GM21717 (cell line): ENCODE measurements around the gene AK4.

Experiments used
- ATAC-seq: cut with Tn5 transposase; IDR thresholded peaks from one replicate; pipeline ENCODE4 v1.9.1; 2021; ENCODE audit warnings: mild to moderate bottlenecking, moderate library complexity; ENCODE audit not compliant: unreplicated experiment

Gene AK4

DNA sequence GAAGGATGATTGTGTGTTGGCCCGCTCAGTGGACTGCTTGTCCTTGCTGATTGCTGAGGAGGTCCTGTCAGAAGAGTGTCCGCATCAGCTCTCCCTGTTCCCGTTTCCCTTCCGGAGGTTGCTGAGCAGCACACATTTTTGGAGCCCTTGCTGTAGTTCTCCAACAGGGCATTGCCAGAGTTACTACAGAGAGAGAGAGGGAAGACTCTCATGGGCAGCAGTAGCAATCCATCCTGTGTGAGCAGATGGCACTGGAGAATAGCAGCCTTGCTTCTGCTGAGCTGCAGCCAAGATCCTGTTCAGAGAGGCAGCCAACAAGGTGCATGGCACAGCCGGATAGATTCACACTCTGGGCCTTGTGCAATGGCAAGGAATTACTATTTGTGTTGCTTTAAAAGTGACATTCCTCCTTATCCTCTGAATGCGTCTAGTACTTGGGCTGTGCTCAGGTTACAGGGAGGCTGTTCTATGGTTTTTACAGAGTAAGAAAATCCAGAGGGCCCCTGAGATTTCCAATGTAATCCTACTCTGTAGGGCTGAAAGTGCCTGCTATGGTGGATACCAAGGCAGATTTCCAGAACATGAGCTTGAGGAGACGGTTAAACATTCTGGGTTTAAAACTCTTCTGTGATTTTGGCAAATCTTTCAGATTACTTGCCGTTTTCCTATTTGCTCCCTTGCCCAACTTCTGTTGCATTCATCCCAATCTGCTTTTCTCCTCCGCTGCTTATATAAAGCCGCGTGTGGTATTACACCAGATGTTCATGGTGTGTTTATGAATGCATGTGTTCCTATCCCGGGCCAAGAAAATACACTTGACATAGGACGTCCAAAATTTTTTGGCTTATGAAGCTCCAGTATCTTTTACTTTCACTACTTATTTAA, 27.4 kb downstream of the AK4 start:
- no peak for ATAC-seq

DNA sequence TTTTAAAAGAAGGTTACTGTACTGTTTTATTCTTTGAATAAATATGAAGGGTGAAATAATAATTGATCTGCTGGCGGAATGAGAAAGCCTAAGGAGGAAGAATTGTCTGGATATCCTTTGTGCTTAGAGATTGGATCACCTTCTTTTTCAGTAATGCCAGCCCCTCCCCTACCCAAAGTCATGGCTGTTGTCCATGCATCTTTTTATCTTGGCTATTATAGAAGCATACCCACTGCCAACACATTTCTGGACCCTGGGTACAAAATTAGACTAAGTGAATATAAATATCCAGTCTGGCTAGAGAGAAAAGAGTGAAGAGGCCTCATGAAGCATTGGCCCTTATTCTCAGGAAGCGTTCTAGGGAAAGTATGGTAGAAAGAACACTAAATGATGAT, 28.1 kb downstream of the AK4 start:
- no peak for ATAC-seq

DNA sequence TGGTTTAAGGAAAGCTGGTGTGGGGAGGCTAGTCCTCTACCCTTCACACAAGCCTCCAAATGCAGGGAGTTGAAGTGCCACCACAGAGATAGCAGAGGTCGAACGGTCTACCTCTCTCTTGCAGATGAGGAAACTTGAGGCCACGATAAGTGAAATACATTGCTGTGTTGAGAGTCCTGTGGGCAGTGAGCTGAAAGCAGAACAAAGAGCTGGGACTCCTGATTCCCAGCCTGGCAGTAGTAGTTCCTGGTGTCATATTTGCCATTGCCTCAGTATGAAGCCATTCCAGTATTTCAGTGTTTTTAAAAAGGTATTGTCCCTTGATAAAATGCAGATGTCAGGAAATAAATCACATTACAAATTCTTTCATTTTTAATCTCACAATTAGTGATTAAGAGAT, 28.6 kb downstream of the AK4 start:
- ATAC-seq, result no peak

DNA sequence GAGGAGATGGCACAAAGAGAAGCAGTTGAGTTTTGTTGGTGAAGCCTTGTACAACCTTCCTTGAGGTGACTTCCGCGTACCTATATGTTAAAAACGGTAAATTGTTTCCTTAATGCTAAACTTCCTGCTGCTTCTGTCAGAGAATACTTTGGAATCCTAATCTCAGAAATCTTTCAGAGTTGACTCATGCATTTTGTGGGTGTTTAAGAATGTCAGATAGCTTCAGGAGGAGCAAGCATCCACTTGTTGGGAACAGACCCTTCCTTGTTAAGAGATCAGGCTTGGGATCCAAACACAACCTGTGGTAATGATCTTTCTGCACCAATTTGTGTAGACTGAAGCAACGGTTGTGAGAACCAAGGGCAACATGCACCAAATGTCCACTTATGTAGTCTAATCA, 29.5 kb downstream of the AK4 start:
- no peak for ATAC-seq

DNA sequence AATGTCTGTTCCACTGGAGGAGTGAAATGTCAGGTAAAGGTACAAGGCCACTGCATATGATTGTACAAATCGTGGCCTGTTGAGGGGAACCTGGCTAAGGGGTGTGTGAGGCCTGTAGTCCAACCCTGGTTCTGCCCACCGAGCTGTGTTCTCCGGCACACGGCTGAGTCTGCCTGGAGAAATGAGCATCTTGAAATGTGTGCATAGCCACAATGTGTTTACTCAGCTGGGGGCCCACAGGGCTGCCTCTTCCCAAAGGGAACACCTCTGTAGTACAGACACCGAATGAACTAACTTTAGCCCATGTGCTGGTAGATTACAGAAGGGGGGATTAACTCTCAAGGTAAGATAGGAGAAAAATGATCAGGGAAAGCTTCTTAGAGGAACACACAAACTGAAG, 30.2 kb downstream of the AK4 start:
- ATAC-seq, result no peak

DNA sequence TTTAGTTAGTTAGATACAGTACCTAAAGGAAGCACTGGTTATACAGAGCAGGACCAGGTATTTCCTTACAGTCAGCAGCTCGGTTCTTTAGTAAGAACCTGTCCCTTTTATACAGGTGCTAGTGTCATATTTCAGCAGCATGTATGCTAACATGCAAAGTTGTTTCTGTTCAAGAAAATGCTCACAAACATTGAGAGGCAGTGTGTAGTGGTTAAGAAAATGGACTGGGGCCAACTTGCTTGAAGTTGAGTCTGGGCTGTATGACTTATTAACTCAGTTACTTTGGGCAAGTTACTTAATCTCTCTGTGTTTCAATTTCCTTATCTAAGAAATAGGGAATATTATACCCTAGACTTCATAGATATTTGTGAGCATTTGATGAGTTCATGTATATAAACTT, 31.1 kb downstream of the AK4 start:
- no peak for ATAC-seq

DNA sequence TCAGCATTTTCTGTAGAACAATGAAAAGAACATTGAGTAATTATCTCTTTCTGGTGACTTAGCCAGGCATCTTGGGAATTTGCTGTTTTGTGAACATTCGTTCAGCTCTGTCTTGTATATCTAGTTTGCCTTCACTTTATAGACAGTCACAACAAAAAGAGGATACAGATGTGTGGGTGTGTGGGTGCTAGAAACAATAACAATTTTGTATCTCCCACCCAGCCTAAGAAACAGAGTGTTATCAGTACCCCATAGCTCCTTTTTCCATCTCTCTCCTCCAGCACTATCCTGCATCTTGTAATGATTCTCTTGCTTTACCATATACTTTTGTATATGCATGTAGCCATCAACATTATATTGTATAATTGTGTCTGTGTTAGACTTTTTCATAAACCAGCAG, 33.0 kb downstream of the AK4 start:
- ATAC-seq, result no peak

DNA sequence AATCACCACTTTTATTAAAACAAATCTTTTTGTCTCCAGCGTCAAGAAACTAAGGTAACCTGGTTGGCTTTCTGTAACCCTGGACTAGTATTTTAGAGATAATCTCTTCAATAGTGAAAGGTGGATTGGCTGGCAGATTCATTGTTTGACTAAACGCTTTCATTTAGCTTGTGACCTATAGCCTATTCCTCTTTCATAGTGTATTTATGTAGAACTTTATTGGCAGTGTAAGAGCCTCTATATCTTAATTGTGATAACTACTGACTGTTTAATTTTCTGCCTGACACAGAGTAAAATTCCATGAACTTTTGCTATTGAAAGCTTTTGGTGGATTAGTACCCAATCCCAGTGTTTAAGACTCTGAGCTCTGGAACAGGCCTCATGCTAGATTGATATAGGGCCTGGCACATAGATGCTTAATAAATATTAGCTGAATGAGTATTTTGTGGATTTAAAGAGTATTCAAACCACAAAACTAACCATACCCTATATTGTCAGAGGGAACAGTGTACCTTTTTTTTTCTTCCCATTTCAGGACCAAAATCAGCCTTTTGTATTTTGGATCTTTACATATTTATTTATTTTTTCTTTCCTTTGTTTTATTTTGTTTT, 34.8 kb downstream of the AK4 start:
- ATAC-seq, result no peak

DNA sequence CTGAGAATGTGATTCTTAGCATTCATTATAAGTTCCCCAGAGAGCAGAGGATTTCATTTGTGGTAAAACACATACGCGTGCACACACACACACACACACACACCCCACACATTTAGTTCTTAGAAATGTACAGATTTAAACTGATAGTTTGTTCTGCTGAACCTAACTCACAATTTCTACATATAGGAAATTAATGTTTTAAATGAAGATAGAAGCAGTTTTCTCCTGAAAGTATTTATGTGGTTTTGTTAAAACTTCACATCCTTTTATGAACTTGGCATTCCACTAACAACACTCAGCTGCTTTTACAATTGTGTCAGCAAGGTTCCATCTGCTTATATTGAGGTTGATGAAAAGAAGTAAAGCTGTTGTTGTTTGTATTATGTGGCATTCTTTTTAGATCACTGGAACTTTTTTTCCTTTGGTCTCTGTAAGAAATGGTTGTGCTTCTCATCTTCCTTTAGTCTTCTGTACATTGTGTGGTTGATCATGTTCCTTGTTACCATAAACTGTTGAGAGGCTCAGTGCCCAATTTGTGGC, 41.6 kb downstream of the AK4 start:
- no peak for ATAC-seq

DNA sequence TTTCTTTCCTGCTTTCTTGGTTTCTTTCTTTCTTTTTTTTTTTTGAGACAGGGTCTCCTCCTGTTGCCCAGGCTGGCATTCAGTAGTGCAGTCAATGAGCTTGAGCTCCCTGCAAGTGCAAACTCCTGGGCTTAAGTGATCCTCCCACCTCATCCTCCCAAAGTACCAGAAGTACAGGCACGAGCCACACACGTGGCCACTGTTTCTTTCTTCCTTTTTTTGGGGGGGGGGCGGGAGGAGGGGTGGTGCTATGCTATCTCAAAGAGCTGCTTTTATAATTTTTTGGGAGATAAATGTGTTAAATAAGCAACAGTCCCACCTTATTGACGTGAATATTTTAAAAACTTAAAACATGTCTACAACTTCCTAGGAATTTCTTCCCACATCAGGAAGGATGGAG, 42.2 kb downstream of the AK4 start:
- no peak for ATAC-seq

DNA sequence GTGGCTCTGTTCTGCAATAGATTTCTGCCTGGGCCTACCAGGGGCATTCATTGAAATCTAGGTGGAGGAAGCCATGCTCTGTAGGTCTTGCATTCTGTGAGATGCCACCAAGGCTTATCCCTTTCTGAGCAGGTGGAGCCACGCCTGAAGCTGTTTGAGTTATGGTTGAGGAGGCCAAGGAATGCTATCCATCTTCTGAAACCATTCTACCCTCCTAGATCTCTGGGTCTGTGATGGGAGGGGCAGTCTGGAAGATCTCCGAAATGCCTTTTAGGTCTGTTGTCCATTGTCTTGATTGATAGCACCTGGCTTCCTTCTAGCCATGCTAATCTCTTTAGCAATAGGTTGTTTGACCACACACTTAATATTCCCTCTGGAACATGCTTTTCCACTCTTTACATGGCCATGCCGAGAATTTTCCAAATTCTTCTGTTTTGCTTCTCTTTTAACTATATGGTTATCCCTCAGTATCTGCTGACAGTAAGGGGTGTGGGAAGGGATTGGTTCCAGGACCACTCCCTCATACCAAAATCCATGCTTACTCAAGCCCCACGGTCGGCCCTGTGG, 45.2 kb downstream of the AK4 start:
- ATAC-seq, result no peak

DNA sequence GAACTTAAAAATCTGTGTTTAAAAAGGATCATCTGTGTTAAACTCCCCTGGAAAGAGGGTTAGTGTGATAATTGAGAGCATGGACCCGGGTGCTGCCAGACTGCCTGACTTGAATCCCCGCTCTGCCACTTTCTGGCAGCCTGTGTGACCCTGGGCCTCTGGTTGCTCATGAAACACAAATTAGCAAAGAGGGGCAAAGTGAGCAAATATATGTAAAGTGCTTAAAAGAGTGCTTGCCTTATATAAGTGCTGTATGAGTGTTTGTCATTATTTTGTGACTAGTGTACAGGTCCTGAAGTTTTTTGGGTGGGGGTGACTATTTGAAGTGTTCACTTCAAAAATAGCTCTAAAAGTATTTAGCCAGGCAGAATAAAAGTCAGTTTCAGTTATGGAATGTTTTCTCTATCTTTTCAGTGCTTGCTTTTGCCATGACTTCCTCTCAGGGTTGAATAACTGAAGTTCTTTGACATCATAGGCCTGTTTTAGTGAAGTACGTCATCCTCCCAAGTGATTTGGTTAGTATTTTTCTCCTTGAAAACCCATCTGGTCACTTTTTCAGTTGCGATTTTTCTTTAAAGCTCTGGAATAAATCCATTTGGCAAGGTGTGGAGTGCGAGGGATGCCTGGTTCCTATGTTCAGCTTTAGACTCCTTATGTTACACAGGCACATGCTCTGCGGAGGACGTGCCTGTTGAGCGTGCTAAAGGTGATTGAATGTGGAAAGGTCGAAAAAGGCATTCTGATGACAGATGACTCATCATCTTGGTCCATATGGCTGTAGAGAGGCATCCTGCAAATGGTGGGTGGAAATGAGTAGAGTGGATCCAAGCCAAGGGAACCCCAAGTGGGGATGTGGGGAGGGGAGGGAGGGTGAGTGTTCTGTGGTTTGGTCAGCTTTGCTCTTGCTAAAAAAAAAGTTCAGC, 47.8 kb downstream of the AK4 start:
- no peak for ATAC-seq

DNA sequence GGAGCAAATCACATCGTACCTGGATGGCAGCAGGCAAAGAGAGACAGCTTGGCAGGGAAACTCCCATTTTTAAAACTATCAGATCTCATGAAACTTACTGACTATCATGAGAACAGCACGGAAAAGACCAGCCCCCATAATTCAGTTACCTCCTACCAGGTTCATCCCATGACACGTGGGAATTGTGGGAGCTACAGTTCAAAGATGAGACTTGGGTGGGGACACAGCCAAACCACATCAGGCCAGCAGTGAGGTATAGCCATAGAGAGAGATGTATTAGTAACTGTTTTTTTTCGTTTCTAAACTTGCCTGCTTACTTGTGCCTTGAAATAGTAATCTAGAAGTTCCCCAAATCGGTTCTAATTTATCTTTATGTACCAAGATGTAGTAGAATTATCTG, 48.9 kb downstream of the AK4 start:
- ATAC-seq, result no peak

DNA sequence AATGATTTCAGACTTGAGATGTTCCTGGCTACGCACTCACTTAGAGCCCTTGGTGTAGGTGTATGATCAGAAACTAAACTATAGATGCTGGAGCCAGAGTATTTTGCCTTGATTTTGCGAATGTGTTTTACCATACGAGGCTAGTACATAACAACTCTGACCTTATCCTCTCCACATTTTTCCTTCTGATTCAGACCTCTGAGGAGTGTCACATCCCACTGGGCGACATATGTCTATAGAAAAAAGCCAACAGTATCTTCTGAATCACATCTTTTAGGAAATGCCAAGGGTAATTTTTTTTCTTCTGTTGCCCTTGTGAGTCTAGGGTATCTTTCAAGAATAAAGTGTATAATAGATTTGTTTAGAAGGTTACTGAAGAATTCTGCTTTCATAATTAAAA, 49.6 kb downstream of the AK4 start:
- ATAC-seq, result no peak

DNA sequence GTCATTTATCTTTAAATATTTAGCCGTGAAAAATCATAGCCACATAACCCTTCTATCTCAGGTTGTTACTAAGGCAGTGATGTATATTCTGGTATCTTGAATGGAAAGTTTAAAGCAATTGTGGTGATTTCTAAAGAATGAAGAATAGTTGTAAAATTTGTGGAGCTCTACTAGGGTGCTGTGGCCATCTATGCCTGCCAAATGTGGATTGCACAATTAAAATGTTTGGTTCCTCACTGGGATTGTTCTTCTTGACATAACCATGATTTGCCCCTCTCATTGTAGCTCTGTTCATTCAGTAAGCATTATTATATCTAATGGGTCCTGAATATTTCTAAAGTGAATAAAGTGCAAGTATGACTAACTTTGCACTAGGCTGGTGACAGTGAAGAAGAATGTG, 50.1 kb downstream of the AK4 start:
- ATAC-seq, result no peak

DNA sequence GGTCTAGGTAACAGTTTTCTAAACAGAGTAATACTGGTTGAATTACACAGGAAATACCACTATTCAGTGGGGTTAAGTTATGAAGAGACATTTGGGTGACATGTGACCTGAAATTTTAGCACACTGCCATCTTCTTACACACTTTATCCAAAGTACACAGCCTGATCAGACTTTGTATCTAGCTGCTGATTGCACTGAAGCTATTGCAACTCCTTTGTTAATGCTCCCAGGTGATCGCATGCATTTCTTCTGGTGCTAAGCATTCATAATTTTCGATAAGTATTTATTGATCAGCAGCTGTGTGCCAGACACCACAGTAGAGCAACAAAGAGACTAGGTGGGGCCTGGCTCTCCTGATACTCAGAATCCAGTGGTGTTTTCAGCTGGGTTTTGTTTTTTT, 52.4 kb downstream of the AK4 start:
- ATAC-seq, result no peak

DNA sequence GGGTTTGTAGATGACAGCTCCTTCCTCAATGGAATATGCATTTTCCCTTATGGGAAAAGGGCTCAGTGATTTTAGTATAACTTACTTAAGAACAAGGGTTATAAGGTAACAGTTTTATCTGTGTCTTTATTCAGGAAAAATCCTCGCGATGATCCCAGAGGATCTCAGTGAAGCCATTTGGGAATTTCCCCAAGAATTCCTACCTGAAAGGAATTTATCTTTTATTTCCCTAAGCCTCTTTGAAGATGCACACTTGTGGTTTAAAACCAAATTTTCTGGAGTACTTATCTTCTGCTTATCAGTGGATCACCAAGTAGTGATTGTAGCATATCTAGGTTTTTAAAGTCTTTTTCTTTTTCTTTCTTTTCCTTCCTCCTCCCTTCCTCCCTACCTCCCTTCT, 58.8 kb downstream of the AK4 start:
- ATAC-seq, result no peak

DNA sequence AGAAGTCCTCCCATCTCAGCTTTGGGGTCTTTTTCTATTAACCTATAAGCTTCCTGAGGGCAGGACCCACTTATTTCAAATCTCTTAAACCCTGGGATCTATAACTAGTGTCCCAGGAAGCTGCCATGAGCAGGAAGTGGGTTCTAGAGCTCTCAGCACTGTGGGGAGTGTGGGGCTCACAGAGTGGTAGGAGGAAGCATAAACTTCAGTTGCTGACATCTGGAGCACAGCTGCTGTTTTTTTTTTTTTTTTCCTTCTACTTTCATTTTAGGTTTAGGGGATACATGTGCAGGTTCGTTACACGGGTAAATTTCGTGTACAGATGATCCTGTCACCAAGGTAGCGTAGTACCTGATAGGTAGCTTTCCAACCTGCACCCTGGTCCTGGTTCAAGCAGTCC, 59.3 kb downstream of the AK4 start:
- ATAC-seq, result peak; percentile 81

DNA sequence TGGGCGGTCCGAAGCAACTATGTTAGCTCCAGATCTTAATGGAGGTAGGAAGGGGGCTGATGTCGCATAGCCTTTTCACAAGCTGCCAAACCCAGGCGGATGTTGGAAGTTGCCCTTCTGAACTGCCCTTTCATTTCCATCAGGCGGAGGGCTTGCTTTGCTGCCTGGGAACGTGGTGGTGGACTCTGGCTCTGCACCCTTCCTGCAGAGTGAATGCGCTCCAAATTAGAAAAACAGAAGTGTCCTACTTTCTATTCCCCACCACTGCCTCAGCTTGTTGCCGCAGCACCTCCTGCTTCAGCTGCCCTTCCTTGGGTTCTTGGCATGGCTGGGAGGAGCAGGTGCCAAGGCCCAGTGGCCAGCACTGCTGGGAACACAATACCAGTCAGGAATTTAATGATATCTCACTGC, 60.6 kb downstream of the AK4 start:
- ATAC-seq, result no peak

DNA sequence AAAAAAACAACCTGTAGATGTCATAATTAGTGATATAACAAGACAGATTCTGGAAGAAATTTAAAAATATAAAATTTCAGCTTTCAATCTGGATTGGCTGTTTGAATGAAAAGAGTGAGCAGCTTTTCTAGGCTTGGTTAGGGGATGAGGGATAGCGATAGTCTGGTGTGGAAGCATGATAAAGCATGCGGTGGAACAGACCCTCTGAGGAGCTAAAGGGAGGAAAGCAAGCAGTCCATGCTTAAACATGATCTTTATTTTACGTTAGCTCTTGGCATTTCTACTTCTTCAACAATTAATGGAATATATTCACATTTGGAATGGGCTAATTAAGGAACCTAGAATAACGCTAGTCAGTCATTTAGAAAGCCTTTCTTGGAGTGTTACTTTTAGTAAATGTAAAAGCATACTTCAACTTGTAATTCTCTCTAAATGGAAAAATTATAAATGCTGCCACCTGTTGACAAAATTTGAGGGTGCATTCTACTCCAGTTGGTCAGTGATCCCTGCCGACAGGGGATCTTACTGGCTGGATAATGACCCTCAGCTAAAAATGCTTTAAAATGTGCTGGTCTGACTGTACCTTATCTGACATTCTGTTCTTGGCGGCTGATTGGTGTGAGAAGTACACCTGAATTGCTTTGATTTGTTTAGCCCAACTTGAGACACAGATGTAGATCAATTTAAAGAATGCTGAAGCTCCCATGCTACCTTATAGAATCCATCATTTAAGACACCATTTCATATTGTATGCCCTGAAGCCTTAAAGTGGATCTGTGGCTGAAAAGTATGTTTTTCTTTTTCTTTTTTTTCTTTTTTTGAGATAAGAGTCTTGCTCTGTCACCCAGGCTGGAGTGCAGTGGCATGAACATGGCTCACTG, 61.2 kb downstream of the AK4 start:
- no peak for ATAC-seq
